ENCODE results near the gene NUP42. TPM values are rescaled to one million over a fixed set of nuclear protein-coding genes. Genes with fewer than 3 reads are reported as not detected.
"Not testable (repeated sequence)": the region's sequence is repeated elsewhere in the genome, so short reads cannot be mapped to it uniquely, and the experiment has no call there.

Gene NUP42
- total RNA-seq, 3 donors from 2014 or later = 29.4 to 46.4 (median 34.1) TPM

DNA sequence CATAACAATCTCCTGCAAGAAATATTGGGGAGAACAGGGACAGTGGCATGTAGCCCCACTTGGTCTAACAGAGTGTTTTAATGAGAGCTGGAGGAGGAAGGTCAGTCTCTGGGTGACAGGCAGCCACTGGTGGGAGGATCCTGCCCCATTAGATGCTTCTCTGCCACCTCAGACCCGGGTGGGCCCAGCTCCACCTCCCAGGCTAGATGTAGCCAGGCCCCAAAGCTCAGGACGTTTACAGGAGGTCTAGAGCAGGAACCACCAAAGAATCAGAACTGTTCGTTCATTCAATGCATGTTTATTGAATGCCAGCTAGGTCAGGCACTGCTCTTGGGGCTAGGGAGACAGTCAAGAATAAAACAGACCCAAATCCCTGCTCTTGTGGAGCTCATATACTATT, 36.3 kb downstream of the NUP42 start:
- Histone ChIP-seq H3K4me3 (no peak overlapping the region), H3K9me3 (no peaks in the 10 kb centered on the region), H3K4me1 (no peaks in the 10 kb centered on the region), H3K27me3 (no peaks in the 10 kb centered on the region), H3K36me3 (no peaks in the 10 kb centered on the region), H3K27ac (no peak overlapping the region)
- intact Hi-C loops (cut with DNase I; ENCODE audit: low total_unique reads) = no loop called here
- TF ChIP-seq POLR2A (IDR thresholded peaks at IDR 0.05) = no peak
- no peak for TF ChIP-seq CTCF (IDR thresholded peaks at IDR 0.05)
- no peak for TF ChIP-seq POLR2AphosphoS5 (IDR thresholded peaks at IDR 0.05)
- DNase-seq (ENCODE audit: low spot score in 2 of 2) = no peak

- no peak for DNase-seq (ENCODE audit: low spot score in 2 of 2)
- Histone ChIP-seq H3K27me3 (no peaks in the 10 kb centered on the region), H3K9me3 (no peaks in the 10 kb centered on the region), H3K4me1 (no peaks in the 10 kb centered on the region), H3K27ac (no peak overlapping the region), H3K36me3 (no peaks in the 10 kb centered on the region), H3K4me3 (no peak overlapping the region)
- TF ChIP-seq POLR2AphosphoS5 (IDR thresholded peaks at IDR 0.05) (no peak), POLR2A (IDR thresholded peaks at IDR 0.05) (no peak), CTCF (IDR thresholded peaks at IDR 0.05) (no peak)
- intact Hi-C loops (cut with DNase I; ENCODE audit: low total_unique reads) = no loop called here
Observed at GRCh38 chr7:23220690-23221305, 39.0 kb downstream of the NUP42 start.

- no peak for DNase-seq (ENCODE audit: low spot score in 2 of 2)
- H3K9me3 ChIP-seq = no peaks in the 10 kb centered on the region
- no peaks in the 10 kb centered on the region for H3K4me1 ChIP-seq
- intact Hi-C loops (cut with DNase I; ENCODE audit: low total_unique reads) = no loop called here
- H3K27ac ChIP-seq = no peak overlapping the region
- no peak for TF ChIP-seq CTCF (IDR thresholded peaks at IDR 0.05)
- no peaks in the 10 kb centered on the region for H3K27me3 ChIP-seq
- H3K4me3 ChIP-seq = no peak overlapping the region
- H3K36me3 ChIP-seq = no peaks in the 10 kb centered on the region
Observed at GRCh38 chr7:23222439-23223030, 40.7 kb downstream of the NUP42 start.

DNA sequence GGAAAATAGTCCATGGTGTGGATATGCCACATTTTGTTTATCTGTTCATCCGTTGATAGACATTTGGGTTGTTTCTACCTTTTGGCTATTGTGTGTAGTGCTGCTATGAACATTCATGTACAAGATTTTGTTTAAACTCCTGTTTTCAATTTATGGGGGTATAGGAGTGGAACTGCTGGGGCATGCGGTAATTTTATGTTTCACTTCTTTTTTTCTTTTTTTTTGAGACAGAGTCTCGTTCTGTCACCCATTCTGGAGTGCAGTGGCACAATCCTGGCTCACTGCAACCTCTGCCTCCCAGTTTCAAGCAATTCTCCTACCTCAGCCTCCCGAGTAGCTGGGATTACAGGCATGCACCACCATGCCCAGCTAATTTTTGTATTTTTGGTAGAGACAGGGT, 42.5 kb downstream of the NUP42 start:
- intact Hi-C loops (cut with DNase I; ENCODE audit: low total_unique reads); H3K27me3 ChIP-seq; H3K4me3 ChIP-seq; H3K36me3 ChIP-seq; H3K27ac ChIP-seq; H3K9me3 ChIP-seq; H3K4me1 ChIP-seq; DNase-seq (ENCODE audit: low spot score in 2 of 2): not testable (repeated sequence)

GRCh38 chr7:23226844-23227450, 45.1 kb downstream of the NUP42 start:
- no peaks in the 10 kb centered on the region for H3K36me3 ChIP-seq
- no peak overlapping the region for H3K4me3 ChIP-seq
- no peaks in the 10 kb centered on the region for H3K4me1 ChIP-seq
- H3K9me3 ChIP-seq = no peaks in the 10 kb centered on the region
- TF ChIP-seq CTCF (IDR thresholded peaks at IDR 0.05) (no peak), POLR2A (IDR thresholded peaks at IDR 0.05) (no peak), POLR2AphosphoS5 (IDR thresholded peaks at IDR 0.05) (no peak)
- no peaks in the 10 kb centered on the region for H3K27me3 ChIP-seq
- intact Hi-C loops (cut with DNase I; ENCODE audit: low total_unique reads) = no loop called here
- no peak overlapping the region for H3K27ac ChIP-seq
- DNase-seq (ENCODE audit: low spot score in 2 of 2) = no peak

Measured in breast epithelium (tissue), 4 donors.